ENCODE data around the gene IKZF3.

GRCh38 chr17:39804839-39805238, 59.3 kb downstream of the IKZF3 start:
- no peak for TF ChIP-seq POLR2A (IDR thresholded peaks at IDR 0.05)
- no peak for TF ChIP-seq CTCF (IDR thresholded peaks at IDR 0.05)
